ENCODE measurements around the gene IFITM5.

- peak in 2 of 3 experiments; percentile 46 to 53 for TF ChIP-seq CTCF (IDR thresholded peaks at IDR 0.05)
- no peak for TF ChIP-seq POLR2A (IDR thresholded peaks at IDR 0.05)
Observed at GRCh38 chr11:250740-251299, 48.5 kb downstream of the IFITM5 start.
